Uterus (tissue), 2 donors: ENCODE data around the gene CAMK2B.

Experiments used
- POLR2A ChIP-seq, 2 donors: fragments of 450-650 bp; IDR thresholded peaks; one replicate each; pipeline ENCODE4 v1.6.1; 2016; ENCODE audit warnings: antibody characterized with exemption in 2 of 2, mild to moderate bottlenecking in 1 of 2, moderate library complexity in 1 of 2
- TF ChIP-seq, protein P1 (sequence below), 4 experiments: fragments of 200-600 bp in 2 of 4; fragments of 450-650 bp in 2 of 4; sonication (generic) in 2 of 4; IDR thresholded peaks; one replicate each; pipeline ENCODE4 v1.5.1; 2016 to 2019; ENCODE audit warnings: antibody characterized with exemption in 4 of 4, mild to moderate bottlenecking in 2 of 4, moderate library complexity in 1 of 4

DNA sequence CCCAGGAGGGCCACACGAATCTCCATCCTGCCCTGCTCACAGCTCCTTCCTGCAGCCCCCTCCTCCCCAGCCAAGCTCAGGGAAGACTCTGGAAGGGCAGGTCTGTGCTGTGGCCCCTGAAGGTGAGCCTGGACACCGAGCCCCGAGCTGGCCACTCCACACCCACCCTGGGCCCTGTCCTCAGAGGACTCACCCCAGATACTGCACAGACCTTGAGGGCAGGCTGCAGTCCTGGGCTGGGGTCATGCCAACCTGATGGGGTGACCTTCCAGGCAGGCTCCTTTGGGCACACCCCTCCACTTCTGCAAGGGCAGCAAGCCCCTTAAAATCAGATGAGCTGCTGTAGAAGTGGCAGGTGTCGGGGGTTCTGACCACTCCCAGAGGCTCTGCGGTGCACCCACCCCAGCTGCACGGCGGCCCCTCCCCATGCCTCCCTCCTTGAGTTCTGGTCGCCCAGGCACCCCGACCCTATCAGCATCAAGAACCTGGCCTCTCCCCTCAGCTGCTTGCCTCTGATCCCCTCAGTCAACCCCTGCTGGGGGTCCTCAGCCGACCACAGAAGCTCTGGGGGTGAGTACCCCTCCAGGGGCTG lies 100.3 kb downstream of the CAMK2B start:
- TF ChIP-seq, protein P1, sequence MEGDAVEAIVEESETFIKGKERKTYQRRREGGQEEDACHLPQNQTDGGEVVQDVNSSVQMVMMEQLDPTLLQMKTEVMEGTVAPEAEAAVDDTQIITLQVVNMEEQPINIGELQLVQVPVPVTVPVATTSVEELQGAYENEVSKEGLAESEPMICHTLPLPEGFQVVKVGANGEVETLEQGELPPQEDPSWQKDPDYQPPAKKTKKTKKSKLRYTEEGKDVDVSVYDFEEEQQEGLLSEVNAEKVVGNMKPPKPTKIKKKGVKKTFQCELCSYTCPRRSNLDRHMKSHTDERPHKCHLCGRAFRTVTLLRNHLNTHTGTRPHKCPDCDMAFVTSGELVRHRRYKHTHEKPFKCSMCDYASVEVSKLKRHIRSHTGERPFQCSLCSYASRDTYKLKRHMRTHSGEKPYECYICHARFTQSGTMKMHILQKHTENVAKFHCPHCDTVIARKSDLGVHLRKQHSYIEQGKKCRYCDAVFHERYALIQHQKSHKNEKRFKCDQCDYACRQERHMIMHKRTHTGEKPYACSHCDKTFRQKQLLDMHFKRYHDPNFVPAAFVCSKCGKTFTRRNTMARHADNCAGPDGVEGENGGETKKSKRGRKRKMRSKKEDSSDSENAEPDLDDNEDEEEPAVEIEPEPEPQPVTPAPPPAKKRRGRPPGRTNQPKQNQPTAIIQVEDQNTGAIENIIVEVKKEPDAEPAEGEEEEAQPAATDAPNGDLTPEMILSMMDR (IDR thresholded peaks at IDR 0.05) = no peak
- TF ChIP-seq POLR2A (IDR thresholded peaks at IDR 0.05) = no peak
